Esophagus muscularis mucosa (tissue), 4 donors: ENCODE measurements around the gene XXYLT1. TPM values are rescaled to one million over a fixed set of nuclear protein-coding genes. Genes with fewer than 3 reads are reported as not detected.

Source experiments
- DNase-seq: peaks from one replicate; pipeline ENCODE4 v3.0.0-alpha.2; 2017; ENCODE audit errors: extremely low spot score
- H3K27ac ChIP-seq, 4 donors: fragments of 200-600 bp; sonication (generic); replicated peaks in 1 of 4; 1 replicate in 3 of 4; 2 replicates in 1 of 4; pipeline ENCODE4 v1.5.1; 2016 to 2019; ENCODE audit warnings: mild to moderate bottlenecking in 1 of 4
- H3K27me3 ChIP-seq, 4 donors: fragments of 200-600 bp; sonication (generic); one replicate each; pipeline versions ENCODE4 v1.5.1 to v1.6.0; 2016 to 2019
- H3K36me3 ChIP-seq, 4 donors: fragments of 200-600 bp; sonication (generic); one replicate each; pipeline ENCODE4 v1.5.1; 2016 to 2019
- H3K4me1 ChIP-seq, 4 donors: fragments of 200-600 bp; sonication (generic); one replicate each; pipeline ENCODE4 v1.5.1; 2016 to 2019
- H3K4me3 ChIP-seq, 4 donors: fragments of 200-600 bp; sonication (generic); 1 replicate in 2 of 4; 2 replicates in 2 of 4; pipeline ENCODE4 v1.5.1; 2016 to 2019; ENCODE audit warnings: mild to moderate bottlenecking in 4 of 4, moderate library complexity in 1 of 4
- H3K9me3 ChIP-seq, 4 donors: fragments of 200-600 bp; sonication (generic); 1 replicate in 3 of 4; 2 replicates in 1 of 4; pipeline ENCODE4 v1.5.1; 2016 to 2019
- EP300 ChIP-seq: sonication (generic); formaldehyde crosslinking; IDR thresholded peaks from one replicate; pipeline ENCODE4 v1.6.1; 2017; ENCODE audit warnings: antibody characterized with exemption
- POLR2A ChIP-seq: fragments of 450-650 bp; IDR thresholded peaks from one replicate; pipeline ENCODE4 v1.6.1; 2017; ENCODE audit warnings: antibody characterized with exemption, moderate library complexity, mild to moderate bottlenecking, low read depth
- POLR2AphosphoS5 ChIP-seq, 2 donors: sonication (generic); formaldehyde crosslinking; IDR thresholded peaks; one replicate each; pipeline ENCODE4 v1.6.1; 2017; ENCODE audit warnings: antibody characterized with exemption in 2 of 2
- WGBS: methylation state at CpG from one replicate; pipeline ENCODE4 v1.1.5; 2018; 5-methylcytosine and 5-hydroxymethylcytosine counted together
- intact Hi-C: fragments of 100-400 bp; cut with DNase I; formaldehyde crosslinking; loops from one replicate; pipeline ENCODE4 v1.15.1; 2023
- total RNA-seq, 4 donors: library from RNA; depleted of rRNA; stranded (reverse); fragments of >200 nt; gene quantifications; one replicate each; pipeline versions ENCODE4 v1.1.0 to v1.2.1, GENCODE V29; 2016
- TF ChIP-seq, protein P1 (sequence below), 3 experiments: fragments of 200-600 bp in 2 of 3; fragments of 450-650 bp in 1 of 3; sonication (generic) in 2 of 3; IDR thresholded peaks; one replicate each; pipeline ENCODE4 v1.5.1; 2017 to 2019; ENCODE audit warnings: antibody characterized with exemption in 3 of 3, mild to moderate bottlenecking in 2 of 3, moderate library complexity in 1 of 3

The XXYLT1 gene
- total RNA-seq, 4 donors from 2014 or later: 8.8 to 18.5 (median 13.9) TPM

DNA sequence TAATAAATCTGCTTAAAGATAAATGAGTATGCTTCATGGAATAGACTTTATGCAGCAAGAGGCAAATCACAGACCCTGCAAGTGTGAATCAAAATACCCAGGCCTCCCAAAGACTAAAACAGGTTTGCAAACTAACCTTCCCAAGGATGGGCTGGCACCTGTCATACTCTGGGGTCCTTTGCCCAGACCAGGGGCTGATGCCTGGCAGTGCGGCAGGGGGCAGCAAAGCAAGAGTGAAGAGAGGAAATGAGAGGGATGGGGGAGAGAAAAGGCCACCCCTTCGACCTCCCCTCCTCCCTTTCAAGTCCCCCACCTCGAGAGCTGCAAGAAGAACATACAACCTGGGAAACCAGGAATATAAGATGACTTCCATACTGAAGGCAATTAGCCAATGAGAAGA, 31.8 kb downstream of the XXYLT1 start:
- intact Hi-C loops: no loop called here
- DNase-seq: peak; percentile 53
- 75% methylated on average over 3 of the region's 3 CpGs for WGBS
- TF ChIP-seq EP300: no peak
- TF ChIP-seq, protein P1, sequence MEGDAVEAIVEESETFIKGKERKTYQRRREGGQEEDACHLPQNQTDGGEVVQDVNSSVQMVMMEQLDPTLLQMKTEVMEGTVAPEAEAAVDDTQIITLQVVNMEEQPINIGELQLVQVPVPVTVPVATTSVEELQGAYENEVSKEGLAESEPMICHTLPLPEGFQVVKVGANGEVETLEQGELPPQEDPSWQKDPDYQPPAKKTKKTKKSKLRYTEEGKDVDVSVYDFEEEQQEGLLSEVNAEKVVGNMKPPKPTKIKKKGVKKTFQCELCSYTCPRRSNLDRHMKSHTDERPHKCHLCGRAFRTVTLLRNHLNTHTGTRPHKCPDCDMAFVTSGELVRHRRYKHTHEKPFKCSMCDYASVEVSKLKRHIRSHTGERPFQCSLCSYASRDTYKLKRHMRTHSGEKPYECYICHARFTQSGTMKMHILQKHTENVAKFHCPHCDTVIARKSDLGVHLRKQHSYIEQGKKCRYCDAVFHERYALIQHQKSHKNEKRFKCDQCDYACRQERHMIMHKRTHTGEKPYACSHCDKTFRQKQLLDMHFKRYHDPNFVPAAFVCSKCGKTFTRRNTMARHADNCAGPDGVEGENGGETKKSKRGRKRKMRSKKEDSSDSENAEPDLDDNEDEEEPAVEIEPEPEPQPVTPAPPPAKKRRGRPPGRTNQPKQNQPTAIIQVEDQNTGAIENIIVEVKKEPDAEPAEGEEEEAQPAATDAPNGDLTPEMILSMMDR (IDR thresholded peaks at IDR 0.05): no peak
- TF ChIP-seq POLR2AphosphoS5 (IDR thresholded peaks at IDR 0.05): no peak
- TF ChIP-seq POLR2A: no peak
- no peaks in the 10 kb centered on the region for H3K27me3 ChIP-seq
- H3K4me3 ChIP-seq: no peak overlapping the region
- H3K36me3 ChIP-seq: no peaks in the 10 kb centered on the region
- H3K9me3 ChIP-seq: peaks cover 0 to 4% (median 0%) of the 10 kb centered on the region in 4 donors
- H3K27ac ChIP-seq: peak overlapping the region; percentile 65 to 82 (median 74)
- peaks cover 20 to 40% (median 35%) of the 10 kb centered on the region in 4 donors for H3K4me1 ChIP-seq

DNA sequence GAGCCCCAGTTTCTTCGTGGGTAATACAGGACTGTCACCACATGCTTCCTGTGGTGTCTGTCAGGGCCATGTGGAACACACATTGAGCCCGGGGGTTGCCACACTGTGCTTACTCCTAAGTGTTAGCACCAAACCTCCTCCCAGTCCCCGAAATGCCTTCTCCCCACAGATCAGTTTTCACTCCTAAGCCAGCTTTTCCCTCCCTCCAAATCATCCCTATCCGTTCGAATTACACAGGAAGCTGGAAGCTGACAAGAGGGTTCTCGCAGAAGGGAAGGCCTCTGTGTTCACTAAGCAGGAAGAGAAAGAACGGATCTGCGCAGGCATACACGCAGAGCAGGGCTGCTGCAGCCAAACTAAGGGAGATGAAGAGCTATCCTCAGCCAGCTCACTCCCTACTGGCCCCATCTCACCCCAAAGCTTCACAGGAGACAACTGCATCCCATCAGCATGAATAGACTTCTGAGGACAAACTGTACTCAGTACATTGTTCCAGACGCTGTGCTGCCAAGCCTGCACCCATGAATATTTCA, 32.3 kb downstream of the XXYLT1 start:
- Histone ChIP-seq H3K9me3 (peaks cover 0 to 4% (median 0%) of the 10 kb centered on the region in 4 donors), H3K27me3 (no peaks in the 10 kb centered on the region), H3K4me1 (peaks cover 20 to 40% (median 35%) of the 10 kb centered on the region in 4 donors), H3K36me3 (no peaks in the 10 kb centered on the region), H3K27ac (peak overlapping the region; percentile 65 to 82 (median 74)), H3K4me3 (no peak overlapping the region)
- DNase-seq: peak; percentile 93
- 57% methylated on average over 10 of the region's 10 CpGs for WGBS
- intact Hi-C loops: no loop called here
- TF ChIP-seq POLR2A (no peak), POLR2AphosphoS5 (IDR thresholded peaks at IDR 0.05) (peak; percentile 82), EP300 (peak; percentile 17)
- TF ChIP-seq, protein P1 (IDR thresholded peaks at IDR 0.05): no peak

- H3K9me3 ChIP-seq: peaks cover 0 to 4% (median 0%) of the 10 kb centered on the region in 4 donors
- 90% methylated on average over 12 of the region's 12 CpGs for WGBS
- DNase-seq: peak; percentile 50
- H3K27ac ChIP-seq: peak overlapping the region; percentile 65 to 82 (median 74)
- H3K4me3 ChIP-seq: no peak overlapping the region
- intact Hi-C loops: no loop called here
- no peak for TF ChIP-seq POLR2A
- no peak for TF ChIP-seq EP300
- TF ChIP-seq POLR2AphosphoS5 (IDR thresholded peaks at IDR 0.05): no peak
- TF ChIP-seq, protein P1 (IDR thresholded peaks at IDR 0.05): no peak
- H3K36me3 ChIP-seq: no peaks in the 10 kb centered on the region
- H3K27me3 ChIP-seq: no peaks in the 10 kb centered on the region
- H3K4me1 ChIP-seq: peaks cover 20 to 40% (median 35%) of the 10 kb centered on the region in 4 donors
Observed at GRCh38 chr3:195238081-195238571, 32.8 kb downstream of the XXYLT1 start.

DNA sequence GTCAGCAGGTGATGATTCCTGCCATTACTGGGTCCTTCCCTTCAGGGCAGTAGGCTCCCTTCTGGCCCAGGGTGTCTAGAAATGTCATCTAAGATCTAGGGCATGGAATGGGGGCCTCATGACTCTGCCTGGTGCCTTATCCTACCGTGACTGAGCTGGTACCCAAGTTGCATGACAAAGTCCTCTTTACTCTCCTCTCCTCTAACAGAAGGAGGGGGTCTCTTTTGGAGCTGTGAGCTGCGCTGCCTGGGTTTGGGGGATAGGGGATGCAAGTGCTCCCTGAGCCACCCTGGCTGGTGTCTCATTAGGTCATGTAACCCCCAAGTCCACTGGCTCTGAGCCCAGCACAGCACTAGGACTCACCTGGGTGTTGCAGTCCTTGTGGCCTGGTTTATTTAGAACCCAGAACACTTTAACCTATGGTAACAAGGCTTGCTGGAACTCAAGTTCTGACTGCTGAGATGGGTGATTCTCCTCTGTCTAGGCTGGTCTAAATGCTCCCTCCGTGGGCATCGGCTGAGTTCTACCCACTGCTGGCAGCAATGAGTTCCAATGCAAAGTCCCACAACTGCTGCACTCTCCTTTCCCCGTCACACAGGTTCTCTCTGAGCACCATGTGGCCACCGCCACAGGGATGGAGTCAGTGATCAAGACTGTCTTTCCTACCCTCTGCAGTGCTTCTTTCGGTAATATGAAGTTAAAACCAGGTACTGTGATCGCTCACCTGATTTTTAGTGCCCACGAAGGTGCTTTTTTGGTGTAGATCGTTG, 34.0 kb downstream of the XXYLT1 start:
- TF ChIP-seq POLR2AphosphoS5 (IDR thresholded peaks at IDR 0.05) (no peak), POLR2A (no peak), EP300 (no peak)
- TF ChIP-seq, protein P1 (IDR thresholded peaks at IDR 0.05): no peak
- 99% methylated on average over 10 of the region's 10 CpGs for WGBS
- peak overlapping the region in 1 of 4 donors; percentile 82 for H3K27ac ChIP-seq

More for the DNA sequence above, 34.0 kb downstream of the XXYLT1 start:
- Histone ChIP-seq H3K9me3 (peaks cover 0 to 4% (median 0%) of the 10 kb centered on the region in 4 donors), H3K36me3 (no peaks in the 10 kb centered on the region), H3K4me1 (peaks cover 20 to 40% (median 35%) of the 10 kb centered on the region in 4 donors), H3K4me3 (no peak overlapping the region), H3K27me3 (no peaks in the 10 kb centered on the region)
- no peak for DNase-seq
- intact Hi-C loops: no loop called here
